ENCODE data around the gene NFIC.

The NFIC gene

GRCh38 chr19:3510727-3511126 is 144.3 kb downstream of the NFIC start:
- DNase-seq (ENCODE audit: low read depth, low spot score), result no peak
- no peak overlapping the region for H3K4me3 ChIP-seq (ENCODE audit: low read length)

- DNase-seq (ENCODE audit: low read depth, low spot score), result no peak
- H3K4me3 ChIP-seq (ENCODE audit: low read length), result no peak overlapping the region
These were observed 145.3 kb downstream of the NFIC start for GRCh38 chr19:3511506-3512251.

- no peak for DNase-seq (ENCODE audit: low read depth, low spot score)
- no peak overlapping the region for H3K4me3 ChIP-seq (ENCODE audit: low read length)
These were observed 146.3 kb downstream of the NFIC start for GRCh38 chr19:3512562-3513228.

- DNase-seq (ENCODE audit: low read depth, low spot score), result no peak
- no peak overlapping the region for H3K4me3 ChIP-seq (ENCODE audit: low read length)
These were observed 147.1 kb downstream of the NFIC start for GRCh38 chr19:3513229-3514140.

- no peak overlapping the region for H3K4me3 ChIP-seq (ENCODE audit: low read length)
- DNase-seq (ENCODE audit: low read depth, low spot score), result no peak
These were observed 148.5 kb downstream of the NFIC start for GRCh38 chr19:3514930-3515329.

- DNase-seq (ENCODE audit: low read depth, low spot score), result no peak
- no peak overlapping the region for H3K4me3 ChIP-seq (ENCODE audit: low read length)
These were observed 149.6 kb downstream of the NFIC start for GRCh38 chr19:3515891-3516422.

- no peak overlapping the region for H3K4me3 ChIP-seq (ENCODE audit: low read length)
- peak; percentile 61 for DNase-seq (ENCODE audit: low read depth, low spot score)
These were observed 150.4 kb downstream of the NFIC start for GRCh38 chr19:3516675-3517207.

- no peak overlapping the region for H3K4me3 ChIP-seq (ENCODE audit: low read length)
- DNase-seq (ENCODE audit: low read depth, low spot score), result no peak
These were observed 151.3 kb downstream of the NFIC start for GRCh38 chr19:3517638-3518037.

- no peak for DNase-seq (ENCODE audit: low read depth, low spot score)
These were observed 151.9 kb downstream of the NFIC start for GRCh38 chr19:3518255-3518654.

GRCh38 chr19:3518659-3519058 is 152.3 kb downstream of the NFIC start:
- H3K4me3 ChIP-seq (ENCODE audit: low read length), result no peak overlapping the region

More at GRCh38 chr19:3518255-3518654, 151.9 kb downstream of the NFIC start:
- H3K4me3 ChIP-seq (ENCODE audit: low read length), result no peak overlapping the region

More at GRCh38 chr19:3518659-3519058, 152.3 kb downstream of the NFIC start:
- DNase-seq (ENCODE audit: low read depth, low spot score), result no peak
